SK-N-SH treated with all-trans-retinoic acid at 6 μM for 48 hours (cell line): ENCODE data around the gene SYNDIG1L.

Source experiments
- ATAC-seq: fragments of 200-7000 bp; cut with Tn5 transposase; 3 replicates; pipeline ENCODE4 v1.9.1; 2020; ENCODE audit warnings: mild to moderate bottlenecking, moderate library complexity
- BACH2 ChIP-seq: fragments of 250-450 bp; sonication (Bioruptor Pico); IDR thresholded peaks from 2 replicates; pipeline ENCODE4 v1.9.0; 2021; ENCODE audit warnings: mild to moderate bottlenecking, borderline replicate concordance
- CREB5 ChIP-seq: fragments of 250-450 bp; sonication (Bioruptor Pico); IDR thresholded peaks from 2 replicates; pipeline ENCODE4 v1.5.1; 2020; ENCODE audit warnings: low read depth, mild to moderate bottlenecking, moderate library complexity
- CSDC2 ChIP-seq: fragments of 250-450 bp; sonication (Bioruptor Pico); IDR thresholded peaks from 2 replicates; pipeline ENCODE4 v1.5.0; 2020; ENCODE audit warnings: mild to moderate bottlenecking, moderate library complexity
- CSRNP3 ChIP-seq: fragments of 250-450 bp; sonication (Bioruptor Pico); IDR thresholded peaks from 2 replicates; pipeline ENCODE4 v1.5.1; 2021; ENCODE audit warnings: mild to moderate bottlenecking, moderate library complexity
- ESRRG ChIP-seq: fragments of 250-450 bp; sonication (Bioruptor Pico); IDR thresholded peaks from 2 replicates; pipeline ENCODE4 v1.6.1; 2021; ENCODE audit warnings: mild to moderate bottlenecking
- GLIS3 ChIP-seq: fragments of 250-450 bp; sonication (Bioruptor Pico); IDR thresholded peaks from 2 replicates; pipeline ENCODE4 v1.5.0; 2020; ENCODE audit warnings: mild to moderate bottlenecking, moderate library complexity
- ISL1 ChIP-seq: fragments of 250-450 bp; sonication (Bioruptor Pico); IDR thresholded peaks from 2 replicates; pipeline ENCODE4 v2.1.2; 2022; ENCODE audit warnings: mild to moderate bottlenecking, moderate library complexity
- OSR1 ChIP-seq: fragments of 250-450 bp; sonication (Bioruptor Pico); IDR thresholded peaks from 2 replicates; pipeline ENCODE4 v1.8.0; 2022; ENCODE audit warnings: moderate library complexity, mild to moderate bottlenecking, inconsistent platforms
- PATZ1 ChIP-seq: fragments of 250-450 bp; sonication (Bioruptor Pico); IDR thresholded peaks from 2 replicates; pipeline ENCODE4 v1.8.0; 2020; ENCODE audit warnings: mild to moderate bottlenecking, moderate library complexity, borderline replicate concordance
- POU6F1 ChIP-seq: fragments of 250-450 bp; sonication (Bioruptor Pico); IDR thresholded peaks from 2 replicates; pipeline ENCODE4 v1.8.0; 2021; ENCODE audit warnings: low read depth, mild to moderate bottlenecking, moderate library complexity, borderline replicate concordance
- PPARA ChIP-seq: fragments of 250-450 bp; sonication (Bioruptor Pico); IDR thresholded peaks from 2 replicates; pipeline ENCODE4 v1.5.0; 2020; ENCODE audit warnings: mild to moderate bottlenecking, borderline replicate concordance
- RARB ChIP-seq: fragments of 250-450 bp; sonication (Bioruptor Pico); IDR thresholded peaks from 2 replicates; pipeline ENCODE4 v1.8.0; 2021; ENCODE audit warnings: mild to moderate bottlenecking, moderate library complexity
- SNAI2 ChIP-seq: fragments of 250-450 bp; sonication (Bioruptor Pico); IDR thresholded peaks from 2 replicates; pipeline ENCODE4 v1.5.0; 2020; ENCODE audit warnings: mild to moderate bottlenecking, moderate library complexity
- TCF4 ChIP-seq: fragments of 250-450 bp; sonication (Bioruptor Pico); IDR thresholded peaks from 2 replicates; pipeline ENCODE4 v1.8.0; 2021; ENCODE audit warnings: mild to moderate bottlenecking, moderate library complexity, borderline replicate concordance
- TSHZ2 ChIP-seq: fragments of 250-450 bp; sonication (Bioruptor Pico); IDR thresholded peaks from 2 replicates; pipeline ENCODE4 v1.5.0; 2020; ENCODE audit warnings: mild to moderate bottlenecking, moderate library complexity
- ZC3H10 ChIP-seq: fragments of 250-450 bp; sonication (Bioruptor Pico); IDR thresholded peaks from 2 replicates; pipeline ENCODE4 v1.5.1; 2021; ENCODE audit warnings: mild to moderate bottlenecking, moderate library complexity
- ZFP3 ChIP-seq: fragments of 250-450 bp; sonication (Bioruptor Pico); IDR thresholded peaks from 2 replicates; pipeline ENCODE4 v1.5.0; 2020; ENCODE audit warnings: mild to moderate bottlenecking, moderate library complexity
- ZFP30 ChIP-seq: fragments of 450-650 bp; formaldehyde crosslinking; IDR thresholded peaks from 2 replicates; pipeline ENCODE4 v1.5.0; 2022; ENCODE audit warnings: mild to moderate bottlenecking, moderate library complexity
- ZNF565 ChIP-seq: fragments of 450-650 bp; formaldehyde crosslinking; conservative IDR thresholded peaks from 2 replicates; pipeline ENCODE4 v1.5.0; 2020; ENCODE audit warnings: low read depth, mild to moderate bottlenecking, moderate library complexity
- ZNF70 ChIP-seq: fragments of 450-650 bp; formaldehyde crosslinking; IDR thresholded peaks from 2 replicates; pipeline ENCODE4 v1.5.0; 2020; ENCODE audit warnings: mild to moderate bottlenecking, moderate library complexity
- ZNF8 ChIP-seq: fragments of 450-650 bp; formaldehyde crosslinking; IDR thresholded peaks from 2 replicates; pipeline ENCODE4 v1.5.0; 2020; ENCODE audit warnings: mild to moderate bottlenecking, moderate library complexity

The SYNDIG1L gene

GRCh38 chr14:74407801-74408154 is 18.2 kb downstream of the SYNDIG1L start:
- TF ChIP-seq ZNF565 (CRISPR knock-in tag) (no peak), POU6F1 (CRISPR knock-in tag) (no peak), ZFP3 (CRISPR knock-in tag) (no peak), ESRRG (CRISPR knock-in tag) (no peak), GLIS3 (CRISPR knock-in tag) (no peak), ZNF70 (CRISPR knock-in tag) (no peak), CSDC2 (CRISPR knock-in tag) (no peak), OSR1 (CRISPR knock-in tag) (no peak), RARB (no peak)
- ATAC-seq = no peak

GRCh38 chr14:74407021-74407800 is 18.8 kb downstream of the SYNDIG1L start:
- no peak for ATAC-seq
- no peak for TF ChIP-seq RARB
- TF ChIP-seq SNAI2 (CRISPR knock-in tag) = no peak
- no peak for TF ChIP-seq ZNF565 (CRISPR knock-in tag)
- no peak for TF ChIP-seq ESRRG (CRISPR knock-in tag)

- TF ChIP-seq ZNF8 (CRISPR knock-in tag) (no peak), ZC3H10 (CRISPR knock-in tag) (no peak), ZNF70 (CRISPR knock-in tag) (no peak)
- ATAC-seq = no peak
Measured at GRCh38 chr14:74405663-74406062, 20.3 kb downstream of the SYNDIG1L start.

- TF ChIP-seq SNAI2 (CRISPR knock-in tag) (no peak), PATZ1 (CRISPR knock-in tag) (no peak), ZFP3 (CRISPR knock-in tag) (no peak), RARB (no peak), CSDC2 (CRISPR knock-in tag) (no peak), PPARA (no peak), GLIS3 (CRISPR knock-in tag) (no peak), OSR1 (CRISPR knock-in tag) (no peak), TSHZ2 (CRISPR knock-in tag) (no peak), TCF4 (CRISPR knock-in tag) (no peak), ZNF8 (CRISPR knock-in tag) (no peak), POU6F1 (CRISPR knock-in tag) (no peak), ZNF565 (CRISPR knock-in tag) (no peak), ZFP30 (CRISPR knock-in tag) (no peak), CSRNP3 (CRISPR knock-in tag) (no peak), ISL1 (CRISPR knock-in tag) (no peak), CREB5 (no peak), ESRRG (CRISPR knock-in tag) (no peak), BACH2 (CRISPR knock-in tag) (no peak)
- no peak for ATAC-seq
Measured at GRCh38 chr14:74404435-74404834, 21.6 kb downstream of the SYNDIG1L start.
